ENCODE results near the gene ASB6.
"Not testable (repeated sequence)": the region's sequence is repeated elsewhere in the genome, so short reads cannot be mapped to it uniquely, and the experiment has no call there.

ASB6 gene

DNA sequence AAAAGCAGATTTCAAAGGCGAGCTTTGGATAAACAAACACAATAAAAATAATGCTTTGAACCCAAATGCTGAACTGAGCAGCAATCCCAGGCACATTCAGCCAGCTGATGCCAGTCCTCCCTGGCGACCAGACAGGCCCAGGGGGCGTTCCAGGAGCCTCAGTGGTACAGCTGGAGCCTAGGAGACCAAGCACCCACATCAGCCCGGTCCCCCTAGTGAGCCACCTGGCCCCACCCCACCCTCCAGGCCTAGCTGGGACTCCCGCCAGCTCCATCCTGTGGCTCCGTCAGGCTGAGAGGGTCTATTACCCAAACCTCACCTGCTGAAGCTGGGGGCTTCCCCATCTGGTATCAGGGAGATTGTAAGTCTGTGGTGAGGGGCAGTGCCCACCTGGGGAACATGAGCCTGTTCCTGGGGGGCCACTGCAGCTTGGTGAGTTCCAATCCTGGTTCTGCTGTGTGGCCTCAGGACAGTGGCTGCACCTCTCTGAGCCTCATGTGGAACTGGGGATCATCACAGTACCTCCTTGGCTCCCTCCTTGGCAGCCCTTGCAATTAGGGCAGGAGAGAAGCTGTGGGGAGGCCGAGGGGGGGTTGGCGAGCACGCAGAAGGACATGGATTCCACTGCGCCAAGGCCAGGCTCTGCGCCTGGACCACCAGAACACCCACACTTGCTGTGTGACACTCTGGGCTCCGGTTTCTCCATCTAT, 37.7 kb downstream of the ASB6 start:
- no peak for DNase-seq

DNA sequence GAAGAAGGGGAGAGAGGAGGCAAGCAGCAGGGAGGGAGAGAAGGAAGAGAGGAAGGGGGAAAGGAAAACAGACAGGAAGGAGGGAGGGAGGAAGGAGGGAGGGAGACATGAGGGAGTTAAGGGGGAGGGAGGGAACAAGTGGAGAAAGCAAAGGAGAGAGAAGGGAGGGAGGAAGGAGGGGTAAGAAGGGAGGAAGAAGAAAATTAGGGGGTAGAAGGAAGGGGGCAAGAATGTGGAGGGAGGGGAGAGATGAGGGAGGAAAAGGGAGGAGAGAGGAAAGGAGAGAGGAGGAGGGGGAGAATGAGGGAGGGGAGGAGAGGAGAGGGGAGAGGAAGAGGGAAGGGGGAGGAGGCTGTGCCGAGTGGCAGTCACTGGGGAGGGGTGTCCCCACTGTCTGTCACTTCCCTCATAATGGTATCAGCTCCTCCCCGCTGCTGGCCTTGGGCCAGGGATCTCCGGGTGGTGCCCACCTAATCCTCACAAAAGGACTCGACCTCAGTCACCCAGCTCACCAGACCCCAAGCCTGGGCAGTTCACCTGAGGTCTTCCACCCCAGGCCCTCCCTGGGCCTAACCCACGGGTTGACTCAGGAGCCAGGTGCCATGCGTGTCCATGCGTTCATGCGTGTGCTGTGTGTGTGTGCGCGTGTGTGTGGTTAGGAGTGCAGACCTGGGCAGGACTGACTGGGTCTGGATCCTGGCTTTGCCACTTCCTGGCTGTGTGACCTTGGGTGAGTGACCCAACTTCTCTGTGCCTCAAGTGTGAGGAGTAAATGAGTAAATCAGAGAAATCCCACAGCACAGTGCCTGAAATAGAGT, 39.1 kb downstream of the ASB6 start:
- DNase-seq = no peak

DNA sequence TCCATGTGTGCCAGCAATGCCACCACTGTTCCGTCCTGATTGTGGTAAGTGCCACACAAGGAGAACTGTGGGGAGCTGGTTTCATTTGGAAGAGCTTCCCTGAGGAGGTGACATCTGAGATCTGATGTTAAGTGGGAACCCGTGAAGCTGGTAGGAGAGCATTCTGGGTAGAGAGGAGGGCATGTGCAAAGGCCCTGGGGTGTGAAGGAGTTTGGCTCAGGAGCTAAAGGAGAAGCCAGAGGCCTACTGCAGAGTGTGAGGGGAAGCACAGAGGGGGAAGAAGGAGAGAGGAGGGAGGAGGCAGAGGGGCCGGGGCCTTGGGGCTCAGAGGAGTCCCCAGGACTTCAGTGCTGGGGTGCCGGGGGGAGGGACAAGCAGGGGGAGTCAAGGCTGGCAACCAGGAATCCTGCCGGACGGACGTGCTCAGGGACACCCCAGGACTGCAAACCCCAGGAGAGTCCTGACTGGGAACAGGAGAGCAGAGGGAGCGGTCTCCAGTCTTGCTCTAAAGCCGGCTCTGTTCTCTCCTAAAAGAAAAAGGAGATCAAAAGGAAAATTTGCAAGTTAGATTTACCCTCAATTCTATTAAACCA, 40.8 kb downstream of the ASB6 start:
- DNase-seq = no peak

GRCh38 chr9:129598089-129598596, 43.8 kb downstream of the ASB6 start:
- no peak for DNase-seq

GRCh38 chr9:129597355-129598088, 44.4 kb downstream of the ASB6 start:
- DNase-seq = peak in 1 of 2 donors; percentile 34

DNA sequence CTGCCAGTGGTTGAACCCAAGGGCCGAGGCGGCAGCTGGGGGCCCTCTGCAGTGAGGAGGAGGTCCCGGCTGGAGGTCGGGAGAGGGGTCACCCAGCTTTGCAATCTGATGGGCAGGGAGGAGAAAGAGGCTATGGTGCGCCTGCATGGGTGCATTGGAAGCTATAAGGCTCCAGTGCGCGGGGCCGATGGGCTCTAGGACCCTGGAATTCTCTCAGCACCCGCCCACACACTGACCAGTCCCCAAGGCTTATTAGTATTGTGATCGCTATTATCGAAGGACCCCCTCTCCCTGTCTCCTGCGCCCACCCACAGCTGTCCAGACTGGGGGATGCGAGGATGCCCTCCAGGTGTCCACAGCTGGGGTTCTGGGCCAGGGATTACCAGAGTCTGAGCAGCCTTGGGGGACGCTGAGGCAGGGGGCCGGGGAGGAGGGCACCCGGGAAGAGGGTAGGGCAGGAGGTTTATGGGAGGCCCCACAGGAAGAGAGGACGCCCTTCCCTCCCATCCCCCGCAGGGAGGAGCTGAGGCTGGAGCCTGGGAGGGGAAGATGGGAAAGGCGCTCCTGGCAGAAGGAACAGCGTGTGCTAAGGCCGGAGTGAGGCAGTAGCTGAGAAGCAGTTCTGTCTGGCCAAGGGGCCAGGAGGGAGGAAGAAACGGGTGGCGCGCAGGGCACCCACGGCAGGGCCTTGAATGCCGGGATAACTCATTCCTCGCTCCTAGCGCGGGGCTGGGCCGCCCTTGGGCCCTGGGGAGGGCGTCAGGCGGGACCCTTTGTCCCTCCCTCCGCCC, 45.2 kb downstream of the ASB6 start:
- DNase-seq = no peak

GRCh38 chr9:129595903-129596540, 45.9 kb downstream of the ASB6 start:
- no peak for DNase-seq

- DNase-seq = no peak
Observed at GRCh38 chr9:129595311-129595741, 46.6 kb downstream of the ASB6 start.

DNA sequence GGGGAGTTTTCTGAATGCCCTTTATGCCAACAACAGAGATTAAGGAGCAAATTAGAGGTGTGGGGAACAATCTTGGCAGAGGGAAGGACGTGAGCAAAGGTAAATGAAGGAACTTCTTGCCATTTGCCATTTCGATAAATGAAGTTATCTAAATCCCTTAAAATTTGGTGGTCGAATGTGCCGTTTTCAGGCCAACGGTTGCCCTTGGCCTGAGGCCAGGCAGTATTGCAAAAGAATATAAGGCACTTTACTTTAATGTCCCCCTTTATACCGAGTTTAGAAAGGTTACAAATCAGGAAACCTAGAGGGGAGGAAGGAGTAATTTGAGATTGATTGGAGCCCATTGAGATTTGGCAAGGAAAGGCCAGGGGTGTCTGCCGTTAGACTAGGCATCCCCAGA, 47.3 kb downstream of the ASB6 start:
- DNase-seq = no peak

DNA sequence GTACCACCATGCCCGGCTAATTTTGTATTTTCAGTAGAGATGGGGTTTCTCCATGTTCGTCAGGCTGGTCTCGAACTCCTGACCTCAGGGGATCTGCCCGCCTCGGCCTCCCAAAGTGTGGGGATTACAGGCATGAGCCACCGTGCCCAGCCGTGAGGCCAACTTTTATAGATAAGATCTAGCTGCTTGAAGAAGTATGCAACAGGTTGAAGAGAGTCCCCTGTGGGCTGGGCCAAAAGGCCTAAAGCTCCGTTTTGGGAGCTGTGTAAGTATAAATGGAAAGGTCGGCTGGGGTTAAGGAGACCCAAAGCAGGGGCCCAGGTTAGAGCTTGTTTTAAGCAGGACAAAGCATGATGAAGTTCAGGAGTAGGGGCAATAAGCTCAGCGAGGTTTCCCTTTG, 49.2 kb downstream of the ASB6 start:
- not testable (repeated sequence) for DNase-seq

DNA sequence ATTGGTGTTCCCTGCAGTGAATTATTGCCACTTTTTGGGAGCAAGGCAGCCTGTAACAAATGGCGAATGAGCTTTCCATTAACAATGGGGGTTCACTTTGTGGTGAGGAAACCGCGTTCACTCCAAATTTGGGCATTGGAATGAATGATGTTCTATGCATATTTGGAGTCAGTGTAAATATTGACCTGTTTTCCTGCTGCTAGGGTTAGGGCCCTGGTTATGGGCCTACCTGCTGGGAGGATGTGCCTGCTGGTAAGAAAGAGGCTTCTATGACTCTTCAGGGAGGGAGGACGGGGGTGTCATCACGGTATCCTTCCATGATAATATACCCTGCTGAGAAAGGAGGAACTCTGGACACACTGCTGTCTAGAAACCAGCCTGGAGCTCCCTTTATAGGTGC, 50.0 kb downstream of the ASB6 start:
- no peak for DNase-seq

DNA sequence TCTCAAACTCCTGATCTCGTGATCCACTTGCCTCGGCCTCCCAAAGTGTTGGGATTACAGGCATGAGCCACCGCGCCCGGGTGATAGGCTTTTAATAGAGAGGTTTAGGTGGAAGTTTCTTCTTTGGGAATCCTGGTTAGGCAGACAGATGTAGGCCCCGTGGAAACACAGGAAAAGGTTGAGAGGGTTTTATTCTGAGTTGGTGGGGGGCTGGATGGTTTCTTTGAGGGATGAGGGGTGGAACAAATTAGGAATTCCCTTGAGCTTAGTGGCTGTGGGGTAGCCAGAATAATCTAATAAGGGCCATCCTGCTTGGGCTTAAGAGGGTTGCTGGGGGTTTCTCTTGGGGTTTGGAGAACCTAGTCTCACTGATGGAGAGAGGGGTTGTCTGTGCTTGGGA, 51.5 kb downstream of the ASB6 start:
- DNase-seq = no peak

GRCh38 chr9:129587487-129588262, 54.3 kb downstream of the ASB6 start:
- no peak for DNase-seq

GRCh38 chr9:129586685-129587084, 55.3 kb downstream of the ASB6 start:
- no peak for DNase-seq

GRCh38 chr9:129586245-129586644, 55.7 kb downstream of the ASB6 start:
- DNase-seq = no peak

DNA sequence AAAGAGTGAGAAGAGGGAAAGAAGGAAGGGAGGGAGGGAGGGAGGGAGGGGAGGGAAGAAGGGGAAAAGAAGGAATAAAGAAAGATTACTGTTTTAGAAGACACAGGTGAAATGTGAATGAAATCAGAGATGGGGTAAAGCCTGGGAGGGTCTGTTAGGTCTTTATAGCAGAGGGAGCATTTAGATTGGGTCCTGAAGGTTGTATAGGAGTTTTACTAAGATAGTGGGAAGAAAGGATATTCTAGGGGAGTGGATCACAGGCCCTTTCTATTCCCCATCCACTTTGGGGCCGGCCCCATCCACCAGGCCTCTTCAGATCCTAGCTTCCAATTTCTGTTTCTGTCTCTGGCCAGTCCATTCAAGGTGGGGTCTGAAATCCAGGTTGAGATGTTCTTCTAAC, 56.6 kb downstream of the ASB6 start:
- DNase-seq = no peak

Measured in stimulated activated CD4-positive, alpha-beta T cell treated with anti-CD3 and anti-CD28 coated beads, Interleukin-2, amount 100 ng/mL, for 24 hours (primary cell).